ENCODE data around the gene BHLHE41. TPM values are rescaled to one million over a fixed set of nuclear protein-coding genes. Genes with fewer than 3 reads are reported as not detected.

Gene BHLHE41
- polyA plus RNA-seq, 1 of the 3 experiments (the other 2 are of a cell fraction), result 16.1 TPM

DNA sequence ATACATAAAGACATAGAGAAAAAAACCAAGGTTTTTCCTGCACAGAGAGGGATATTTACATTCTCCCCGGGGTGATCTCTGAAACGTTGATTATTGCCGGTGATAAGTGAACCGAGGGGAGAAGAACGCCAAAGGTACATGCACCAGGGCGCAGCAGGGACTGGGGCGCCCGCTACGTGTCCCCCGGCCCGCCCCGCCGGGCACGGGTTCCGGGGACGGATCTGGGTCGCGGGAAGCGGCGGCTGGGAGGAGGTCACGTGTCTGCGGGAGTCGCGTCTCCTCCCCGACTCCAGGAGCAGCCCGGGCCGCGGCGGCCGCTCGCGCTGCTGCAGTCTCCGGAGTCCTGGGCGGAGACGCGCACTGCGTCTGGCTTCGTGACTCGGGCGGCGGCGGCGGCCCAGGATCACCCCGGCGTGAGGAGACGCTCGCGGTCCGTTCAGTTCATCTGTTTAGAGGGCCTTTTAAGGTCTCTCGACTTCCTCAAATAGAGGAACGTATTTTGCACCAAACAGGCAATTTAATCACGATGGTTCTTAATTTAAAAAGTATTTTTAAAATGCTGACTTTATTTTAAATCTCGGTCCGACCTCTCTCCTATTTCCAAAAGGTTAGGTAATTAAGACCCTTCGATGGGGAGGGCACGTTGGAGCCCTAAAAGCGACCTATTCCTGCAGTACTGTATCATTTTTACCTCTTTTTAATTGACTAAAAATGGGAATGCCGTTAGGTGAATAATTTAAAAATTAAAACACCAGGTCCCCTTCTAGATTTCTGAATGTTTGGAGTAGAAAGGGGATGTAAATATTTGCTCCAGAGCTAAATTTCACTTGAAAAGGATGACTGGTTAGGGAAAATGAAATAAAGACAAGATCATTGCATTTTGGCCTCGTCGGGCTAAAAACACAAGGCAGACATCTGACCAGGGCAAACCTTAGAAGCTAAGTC, 1.8 kb upstream of the BHLHE41 start (continued):
- TF ChIP-seq FOXJ3 (CRISPR knock-in tag; IDR thresholded peaks at IDR 0.05), result no peak
- peak; percentile 28; the same call in 1 of the 2 replicates for TF ChIP-seq RXRA (IDR thresholded peaks at IDR 0.05; ENCODE audit: borderline replicate concordance, low read depth)
- TF ChIP-seq, protein P1, sequence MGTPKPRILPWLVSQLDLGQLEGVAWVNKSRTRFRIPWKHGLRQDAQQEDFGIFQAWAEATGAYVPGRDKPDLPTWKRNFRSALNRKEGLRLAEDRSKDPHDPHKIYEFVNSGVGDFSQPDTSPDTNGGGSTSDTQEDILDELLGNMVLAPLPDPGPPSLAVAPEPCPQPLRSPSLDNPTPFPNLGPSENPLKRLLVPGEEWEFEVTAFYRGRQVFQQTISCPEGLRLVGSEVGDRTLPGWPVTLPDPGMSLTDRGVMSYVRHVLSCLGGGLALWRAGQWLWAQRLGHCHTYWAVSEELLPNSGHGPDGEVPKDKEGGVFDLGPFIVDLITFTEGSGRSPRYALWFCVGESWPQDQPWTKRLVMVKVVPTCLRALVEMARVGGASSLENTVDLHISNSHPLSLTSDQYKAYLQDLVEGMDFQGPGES (IDR thresholded peaks at IDR 0.05; ENCODE audit: low read depth, low read length), result no peak
- TF ChIP-seq, protein P2, sequence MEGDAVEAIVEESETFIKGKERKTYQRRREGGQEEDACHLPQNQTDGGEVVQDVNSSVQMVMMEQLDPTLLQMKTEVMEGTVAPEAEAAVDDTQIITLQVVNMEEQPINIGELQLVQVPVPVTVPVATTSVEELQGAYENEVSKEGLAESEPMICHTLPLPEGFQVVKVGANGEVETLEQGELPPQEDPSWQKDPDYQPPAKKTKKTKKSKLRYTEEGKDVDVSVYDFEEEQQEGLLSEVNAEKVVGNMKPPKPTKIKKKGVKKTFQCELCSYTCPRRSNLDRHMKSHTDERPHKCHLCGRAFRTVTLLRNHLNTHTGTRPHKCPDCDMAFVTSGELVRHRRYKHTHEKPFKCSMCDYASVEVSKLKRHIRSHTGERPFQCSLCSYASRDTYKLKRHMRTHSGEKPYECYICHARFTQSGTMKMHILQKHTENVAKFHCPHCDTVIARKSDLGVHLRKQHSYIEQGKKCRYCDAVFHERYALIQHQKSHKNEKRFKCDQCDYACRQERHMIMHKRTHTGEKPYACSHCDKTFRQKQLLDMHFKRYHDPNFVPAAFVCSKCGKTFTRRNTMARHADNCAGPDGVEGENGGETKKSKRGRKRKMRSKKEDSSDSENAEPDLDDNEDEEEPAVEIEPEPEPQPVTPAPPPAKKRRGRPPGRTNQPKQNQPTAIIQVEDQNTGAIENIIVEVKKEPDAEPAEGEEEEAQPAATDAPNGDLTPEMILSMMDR (IDR thresholded peaks at IDR 0.05), result peak; percentile 22; the same call in 1 of the 2 replicates
- no peak for TF ChIP-seq YY1 (IDR thresholded peaks at IDR 0.05; ENCODE audit: low read depth)
- TF ChIP-seq SIN3A (IDR thresholded peaks at IDR 0.05; ENCODE audit: borderline replicate concordance, low read depth, low read length), result no peak; the same call in 1 of the 2 replicates
- TF ChIP-seq JUND (IDR thresholded peaks at IDR 0.05), result no peak
- TF ChIP-seq RFX5 (IDR thresholded peaks at IDR 0.05; ENCODE audit: low read length), result no peak
- no peak for TF ChIP-seq NRF1 (IDR thresholded peaks at IDR 0.05; ENCODE audit: low read depth, low read length)
- no peak for TF ChIP-seq MEF2A (IDR thresholded peaks at IDR 0.05; ENCODE audit: borderline replicate concordance, low read depth)

DNA sequence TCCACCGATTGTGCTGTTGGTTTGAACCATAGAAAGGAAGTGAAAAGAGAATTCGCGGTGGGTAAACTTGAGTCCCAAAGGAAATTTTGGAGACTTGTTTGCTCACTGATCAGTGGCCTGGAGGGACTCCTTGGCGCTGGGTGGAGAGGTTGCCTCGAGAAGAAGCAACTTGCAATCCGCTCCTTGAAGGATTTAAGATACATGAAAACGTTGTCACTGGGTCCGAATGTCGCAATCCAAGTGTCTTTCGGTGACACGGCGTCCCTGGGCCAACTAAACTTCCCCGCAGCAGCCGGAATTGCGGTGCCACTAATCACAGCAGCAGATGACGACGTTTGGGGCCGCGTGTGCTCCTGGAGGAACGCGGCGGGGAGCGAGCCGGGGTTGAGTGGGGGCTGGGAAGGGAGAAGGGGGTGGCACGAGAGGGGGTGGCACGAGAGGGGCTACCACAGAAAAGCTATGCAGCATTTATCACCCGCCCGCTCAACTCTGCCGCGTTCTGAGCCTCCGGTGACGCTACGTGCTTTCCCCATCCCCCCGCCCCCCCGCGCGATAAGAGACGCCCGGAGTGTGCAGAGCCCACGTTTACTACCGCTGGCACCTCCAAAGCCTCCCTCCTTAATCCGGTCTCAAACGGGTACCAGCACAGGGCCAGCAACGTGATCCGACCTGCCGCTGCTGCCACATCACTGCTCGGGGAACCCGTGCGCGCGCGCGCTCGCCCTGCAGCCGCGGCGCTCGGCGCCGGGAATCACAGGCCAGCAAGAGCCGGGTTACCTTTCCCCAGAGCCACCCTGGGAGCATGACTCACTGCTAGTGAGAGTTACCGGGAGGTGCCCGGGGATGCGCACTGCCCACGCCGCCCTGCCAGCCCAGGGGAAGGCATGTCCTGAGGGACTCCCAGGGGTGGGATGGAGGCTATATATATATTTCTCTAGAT, 833 bp upstream of the BHLHE41 start:
- no peaks in the 10 kb centered on the region for H3K27me3 ChIP-seq (ENCODE audit: insufficient read depth)
- H3K9ac ChIP-seq, result peak overlapping the region; percentile 97
- peak overlapping the region; percentile 86 for H2AFZ ChIP-seq (ENCODE audit: low read depth)
- ChIA-PET POLR2A (no interaction called here), CTCF (interaction anchor here (1.4 to 8.4 kb wide), 3 partner anchors 9 to 488 kb away, joined by 3 to 56 read pairs (median 22); no protein-coding TSS in a partner anchor)
- H3K9me3 ChIP-seq, result no peaks in the 10 kb centered on the region
- H3K79me2 ChIP-seq (ENCODE audit: insufficient read depth), result peaks cover 23% of the 10 kb centered on the region
- DNase-seq, result peak; percentile 83
- WGBS (ENCODE audit: low lambda C conversion rate), result 2% methylated on average over 28 of the region's 66 CpGs
- H3K9me2 ChIP-seq, result no peaks in the 10 kb centered on the region
- peaks cover 16% of the 10 kb centered on the region for H3F3A ChIP-seq (replicated peaks; ENCODE audit: insufficient read depth)
- H3K4me1 ChIP-seq (ENCODE audit: control insufficient read depth in 1 of 2, insufficient read depth in 2 of 2, low read depth in 1 of 2, low read length in 1 of 2), result peaks cover 5 to 21% of the 10 kb centered on the region in 2 experiments; a peak in 3 of 4 replicates
- no peaks in the 10 kb centered on the region for H4K20me1 ChIP-seq (ENCODE audit: insufficient read depth)
- H3K4me2 ChIP-seq, result peak overlapping the region; percentile 98
- peak overlapping the region; percentile 65 to 83 for H3K4me3 ChIP-seq (ENCODE audit: low read depth in 2 of 2, low read length in 1 of 2)
- H3K36me3 ChIP-seq (replicated peaks in 1 of 2; ENCODE audit: control insufficient read depth in 1 of 2, insufficient read depth in 2 of 2, low read length in 1 of 2), result no peaks in the 10 kb centered on the region
- peak overlapping the region; percentile 69 to 96 for H3K27ac ChIP-seq (ENCODE audit: low read depth in 2 of 2, low read length in 1 of 2)
- TF ChIP-seq RXRA (IDR thresholded peaks at IDR 0.05; ENCODE audit: borderline replicate concordance, low read depth) (no peak), NRF1 (IDR thresholded peaks at IDR 0.05; ENCODE audit: low read depth, low read length) (peak; percentile 39; the same call in 1 of the 2 replicates), FOSL2 (IDR thresholded peaks at IDR 0.05; ENCODE audit: borderline replicate concordance, low read depth) (peak; percentile 73; the same call in 1 of the 2 replicates), MXI1 (IDR thresholded peaks at IDR 0.05; ENCODE audit: low read depth, low read length) (peak; percentile 60), GABPA (IDR thresholded peaks at IDR 0.05; ENCODE audit: low read depth) (no peak), TCF12 (IDR thresholded peaks at IDR 0.05) (peak; percentile 45), EP300 (IDR thresholded peaks at IDR 0.05; ENCODE audit: borderline replicate concordance in 1 of 2, low read depth in 1 of 2, low read length in 1 of 2) (peak in 1 of 2 experiments; percentile 63; a peak in 1 of 4 replicates), RCOR1 (IDR thresholded peaks at IDR 0.05; ENCODE audit: low read length) (no peak), CHD2 (IDR thresholded peaks at IDR 0.05; ENCODE audit: low read length, partially characterized antibody) (no peak), NFIC (IDR thresholded peaks at IDR 0.05; ENCODE audit: borderline replicate concordance) (peak; percentile 12; the same call in 1 of the 2 replicates), MEF2A (IDR thresholded peaks at IDR 0.05; ENCODE audit: borderline replicate concordance, low read depth) (no peak)
- TF ChIP-seq, protein P3, sequence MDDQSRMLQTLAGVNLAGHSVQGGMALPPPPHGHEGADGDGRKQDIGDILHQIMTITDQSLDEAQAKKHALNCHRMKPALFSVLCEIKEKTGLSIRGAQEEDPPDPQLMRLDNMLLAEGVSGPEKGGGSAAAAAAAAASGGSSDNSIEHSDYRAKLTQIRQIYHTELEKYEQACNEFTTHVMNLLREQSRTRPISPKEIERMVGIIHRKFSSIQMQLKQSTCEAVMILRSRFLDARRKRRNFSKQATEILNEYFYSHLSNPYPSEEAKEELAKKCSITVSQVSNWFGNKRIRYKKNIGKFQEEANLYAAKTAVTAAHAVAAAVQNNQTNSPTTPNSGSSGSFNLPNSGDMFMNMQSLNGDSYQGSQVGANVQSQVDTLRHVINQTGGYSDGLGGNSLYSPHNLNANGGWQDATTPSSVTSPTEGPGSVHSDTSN (IDR thresholded peaks at IDR 0.05), result no peak
- TF ChIP-seq, protein P4, sequence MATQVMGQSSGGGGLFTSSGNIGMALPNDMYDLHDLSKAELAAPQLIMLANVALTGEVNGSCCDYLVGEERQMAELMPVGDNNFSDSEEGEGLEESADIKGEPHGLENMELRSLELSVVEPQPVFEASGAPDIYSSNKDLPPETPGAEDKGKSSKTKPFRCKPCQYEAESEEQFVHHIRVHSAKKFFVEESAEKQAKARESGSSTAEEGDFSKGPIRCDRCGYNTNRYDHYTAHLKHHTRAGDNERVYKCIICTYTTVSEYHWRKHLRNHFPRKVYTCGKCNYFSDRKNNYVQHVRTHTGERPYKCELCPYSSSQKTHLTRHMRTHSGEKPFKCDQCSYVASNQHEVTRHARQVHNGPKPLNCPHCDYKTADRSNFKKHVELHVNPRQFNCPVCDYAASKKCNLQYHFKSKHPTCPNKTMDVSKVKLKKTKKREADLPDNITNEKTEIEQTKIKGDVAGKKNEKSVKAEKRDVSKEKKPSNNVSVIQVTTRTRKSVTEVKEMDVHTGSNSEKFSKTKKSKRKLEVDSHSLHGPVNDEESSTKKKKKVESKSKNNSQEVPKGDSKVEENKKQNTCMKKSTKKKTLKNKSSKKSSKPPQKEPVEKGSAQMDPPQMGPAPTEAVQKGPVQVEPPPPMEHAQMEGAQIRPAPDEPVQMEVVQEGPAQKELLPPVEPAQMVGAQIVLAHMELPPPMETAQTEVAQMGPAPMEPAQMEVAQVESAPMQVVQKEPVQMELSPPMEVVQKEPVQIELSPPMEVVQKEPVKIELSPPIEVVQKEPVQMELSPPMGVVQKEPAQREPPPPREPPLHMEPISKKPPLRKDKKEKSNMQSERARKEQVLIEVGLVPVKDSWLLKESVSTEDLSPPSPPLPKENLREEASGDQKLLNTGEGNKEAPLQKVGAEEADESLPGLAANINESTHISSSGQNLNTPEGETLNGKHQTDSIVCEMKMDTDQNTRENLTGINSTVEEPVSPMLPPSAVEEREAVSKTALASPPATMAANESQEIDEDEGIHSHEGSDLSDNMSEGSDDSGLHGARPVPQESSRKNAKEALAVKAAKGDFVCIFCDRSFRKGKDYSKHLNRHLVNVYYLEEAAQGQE (IDR thresholded peaks at IDR 0.05; ENCODE audit: low read depth, low read length), result no peak
